Amniotic epithelial cell (primary cell): ENCODE data around the gene TGIF1.
"Not testable (repeated sequence)": the region's sequence is repeated elsewhere in the genome, so short reads cannot be mapped to it uniquely, and the experiment has no call there.

Source experiments
- DNase-seq: peaks from one replicate; pipeline ENCODE4 v3.0.0-alpha.2; 2010; ENCODE audit warnings: low read depth

The TGIF1 gene

DNA sequence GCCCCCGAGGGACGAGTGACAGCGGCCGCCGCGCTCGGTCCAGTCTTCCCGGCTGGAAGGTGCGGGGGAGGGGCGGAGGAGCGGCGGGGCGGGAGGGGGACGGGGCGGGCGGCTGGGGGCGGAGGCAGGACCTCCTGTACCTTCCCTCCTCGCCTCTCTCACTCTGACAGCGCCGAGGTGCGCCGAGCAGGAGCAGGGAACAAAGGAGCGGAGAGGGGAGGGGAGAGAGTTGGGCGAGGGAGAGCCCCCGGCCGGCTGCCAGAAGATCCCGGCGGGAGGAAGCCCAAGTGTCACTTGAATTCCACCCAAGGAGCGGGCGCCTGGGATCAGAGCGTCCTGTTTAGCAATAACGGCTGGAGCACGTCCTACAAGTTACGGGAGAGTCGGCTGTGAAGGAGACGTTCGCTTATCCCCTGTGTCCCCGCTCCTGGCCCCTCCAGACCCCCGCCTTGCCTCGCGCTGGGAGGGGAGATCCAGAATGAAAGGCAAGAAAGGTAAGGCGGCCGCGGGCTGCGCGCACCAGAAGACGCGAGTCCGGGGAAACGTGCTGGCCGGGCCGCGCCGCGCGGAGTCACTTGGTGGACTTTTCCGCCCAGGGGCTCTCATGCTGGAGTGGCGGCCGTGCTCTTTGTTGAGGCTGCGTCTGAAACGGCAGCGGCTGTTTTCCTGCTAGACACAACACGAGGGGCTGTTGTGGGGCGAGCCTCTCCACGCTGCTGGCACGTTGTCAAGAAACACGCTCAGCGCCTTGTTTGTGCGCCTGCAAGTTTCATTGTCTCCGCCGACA, at the start of gene TGIF1:
TSS of gene TGIF1 (plus strand) at position 161 of the 787 bp plus-strand sequence. CDS start at position 479, 318 bp downstream.
- DNase-seq: peak; percentile 72

DNA sequence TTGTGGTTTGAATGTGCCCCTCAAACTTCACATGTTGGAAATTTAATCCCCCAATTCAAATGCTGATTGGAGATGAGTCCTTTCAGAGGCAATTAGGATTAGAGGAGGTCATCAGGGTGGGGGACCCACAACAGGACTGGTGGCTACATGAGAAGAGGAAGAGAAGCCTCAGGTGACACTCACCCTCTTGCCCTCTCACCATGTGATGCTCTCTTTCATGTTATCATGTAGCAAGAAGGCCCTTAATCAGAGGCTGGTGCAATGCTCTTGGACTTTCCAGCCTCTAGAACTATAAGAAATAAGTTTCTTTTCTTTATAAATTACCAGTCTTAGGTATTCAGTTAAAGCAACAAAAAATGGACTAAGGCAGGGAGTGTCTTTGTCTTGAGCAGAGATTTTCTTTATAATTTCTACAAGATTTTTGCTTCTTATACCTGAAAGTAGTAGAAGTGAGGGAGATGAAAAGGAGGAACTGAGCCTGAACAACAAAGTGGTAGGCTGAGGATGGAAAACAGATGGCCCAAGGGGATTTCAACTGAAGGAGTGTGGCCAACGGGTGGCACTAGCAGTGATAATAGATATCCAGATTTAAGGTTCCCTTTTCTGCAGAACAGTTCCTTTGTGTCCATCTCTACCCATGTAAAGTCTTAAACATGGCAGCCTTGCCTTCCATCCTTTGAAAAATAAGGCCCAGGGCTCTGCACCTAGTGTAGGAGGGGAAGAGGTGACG, 49.2 kb upstream of the TGIF1 start:
- DNase-seq: no peak

DNA sequence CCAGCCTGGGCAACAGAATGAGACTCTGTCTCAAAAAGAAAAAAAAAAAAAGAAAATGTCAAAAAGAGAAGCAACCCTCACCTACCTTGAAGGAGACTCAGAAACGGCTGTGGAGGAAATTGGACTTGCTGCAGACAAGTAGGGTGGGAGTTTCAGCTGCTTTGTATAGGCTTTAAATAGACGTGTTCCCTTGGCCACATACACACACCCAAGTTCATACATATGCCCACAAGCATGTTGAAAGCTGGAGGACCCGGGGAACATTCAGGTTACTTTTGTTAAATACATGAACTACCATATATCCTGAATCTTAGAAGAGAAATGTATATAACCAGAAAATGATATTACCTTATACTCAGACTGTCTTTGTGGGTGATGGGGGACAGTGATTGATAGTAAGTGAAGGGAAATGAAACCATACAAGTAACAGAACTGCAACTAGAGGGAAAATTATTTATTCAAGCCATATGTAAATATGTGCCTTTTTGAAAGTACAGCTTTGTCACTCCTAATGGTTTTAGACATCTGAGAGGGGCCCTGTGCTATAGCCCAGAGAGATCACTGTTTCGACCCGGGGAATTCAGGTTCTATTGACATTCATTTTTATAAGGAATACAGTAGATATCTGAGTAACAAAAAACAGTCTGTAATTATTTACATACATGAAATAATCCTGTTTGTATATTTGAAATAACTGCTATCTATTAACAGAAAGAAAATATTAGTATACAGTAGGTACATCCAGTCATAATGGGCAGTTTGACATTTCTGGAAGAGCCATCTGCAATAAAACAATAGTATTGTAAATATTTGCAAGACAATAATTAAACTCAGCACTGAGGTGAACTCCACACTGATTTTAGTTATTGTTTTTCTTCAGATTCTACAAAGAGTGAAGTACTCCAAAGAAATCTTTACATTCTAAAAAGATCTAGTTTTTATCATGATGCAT, 48.0 kb upstream of the TGIF1 start:
- DNase-seq: no peak

DNA sequence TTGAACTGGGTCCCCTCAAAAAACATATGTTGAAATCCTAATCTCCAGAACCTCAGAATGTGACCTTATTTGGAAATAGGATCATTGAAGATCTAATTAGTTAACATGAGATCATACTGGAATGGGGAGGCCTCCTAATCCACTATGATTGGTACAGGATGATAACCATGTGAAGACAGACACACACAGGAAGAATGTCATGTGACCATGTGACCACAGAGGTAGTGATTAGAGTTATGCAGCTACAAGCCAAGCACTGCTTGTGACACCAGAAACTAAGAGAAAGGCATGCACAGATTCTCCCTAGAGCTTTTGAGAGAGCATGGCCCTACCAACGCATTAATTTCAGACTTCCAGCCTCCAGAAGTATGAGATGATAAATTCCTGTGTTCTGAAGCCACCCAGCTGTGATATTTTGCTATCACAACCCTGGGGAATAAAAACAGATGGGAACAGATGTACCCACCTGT, 47.0 kb upstream of the TGIF1 start:
- peak; percentile 87 for DNase-seq

DNA sequence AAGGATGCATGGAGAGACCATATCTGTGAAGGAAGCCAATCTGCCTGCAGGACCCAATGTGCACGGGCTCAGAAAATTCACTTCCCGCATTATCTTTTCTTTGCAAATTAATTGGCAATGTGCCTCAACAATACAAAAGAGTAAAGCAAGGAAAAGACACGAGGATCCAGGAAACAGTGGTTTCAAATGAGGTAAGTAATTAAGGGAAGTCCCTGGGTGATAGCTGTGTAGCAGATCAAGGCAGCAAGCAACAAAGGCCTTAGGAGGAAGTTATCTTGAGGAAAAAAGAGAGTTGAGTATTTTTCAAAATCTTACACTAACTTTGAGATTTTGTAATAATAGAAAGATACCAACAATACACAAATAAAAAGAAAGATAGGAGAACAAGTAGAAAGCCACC, 44.3 kb upstream of the TGIF1 start:
- no peak for DNase-seq

DNA sequence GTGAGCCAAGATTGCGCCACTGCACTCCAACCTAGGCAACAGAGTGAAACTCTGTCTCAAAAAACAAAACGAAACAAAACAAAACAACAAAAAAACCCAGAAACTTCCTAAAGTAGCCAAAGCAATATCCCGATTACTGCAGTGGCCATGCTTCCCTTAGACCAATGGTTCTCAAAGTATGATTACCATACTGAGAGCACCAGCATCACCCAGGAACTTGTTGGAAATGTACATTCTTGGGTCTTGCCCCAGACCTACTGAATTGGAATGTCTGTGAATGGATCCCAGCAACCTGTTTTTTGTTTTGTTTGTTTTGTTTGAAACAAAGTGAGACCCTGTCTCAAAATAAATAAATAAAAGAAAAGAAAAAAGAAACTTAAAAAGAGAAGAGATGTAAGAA, 41.9 kb upstream of the TGIF1 start:
- DNase-seq: no peak

DNA sequence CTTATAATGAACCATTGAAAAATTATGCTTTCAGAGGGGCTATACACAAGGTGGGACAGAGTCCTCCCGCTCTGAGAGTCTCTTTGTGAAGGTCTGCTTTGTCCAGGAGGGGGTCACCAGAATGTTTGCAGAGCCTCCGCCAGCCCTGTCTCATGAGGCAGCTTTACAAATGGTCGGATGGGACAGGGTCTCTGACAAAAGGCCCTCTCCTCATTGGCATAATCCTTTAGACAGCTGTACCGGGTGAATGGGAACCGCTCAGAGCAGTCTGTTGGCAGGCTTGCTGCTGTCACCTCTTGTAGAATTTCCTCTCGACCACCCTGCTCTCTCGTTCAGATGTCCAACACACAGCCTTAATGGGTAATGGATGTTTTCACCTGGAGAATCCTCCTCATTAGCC, 40.2 kb upstream of the TGIF1 start:
- no peak for DNase-seq

DNA sequence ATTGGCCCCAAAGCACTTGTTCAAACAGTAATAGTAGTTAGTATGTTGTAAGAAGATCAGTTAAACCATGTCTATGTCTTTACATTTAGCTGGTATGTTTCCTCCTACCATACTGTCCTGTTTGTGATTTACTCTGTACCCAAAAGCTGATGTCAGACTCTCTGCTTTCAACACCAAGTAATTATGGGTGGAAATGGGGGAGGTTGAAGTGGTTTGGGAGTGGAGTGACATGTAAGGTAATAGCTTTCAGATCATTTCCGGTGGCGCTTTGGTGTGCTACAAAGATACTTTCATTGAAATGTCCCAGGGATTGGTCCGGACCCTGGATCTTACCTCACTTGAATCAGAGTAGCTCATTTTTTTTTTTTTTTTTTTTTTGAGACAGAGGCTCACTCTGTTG, 39.7 kb upstream of the TGIF1 start:
- no peak for DNase-seq

DNA sequence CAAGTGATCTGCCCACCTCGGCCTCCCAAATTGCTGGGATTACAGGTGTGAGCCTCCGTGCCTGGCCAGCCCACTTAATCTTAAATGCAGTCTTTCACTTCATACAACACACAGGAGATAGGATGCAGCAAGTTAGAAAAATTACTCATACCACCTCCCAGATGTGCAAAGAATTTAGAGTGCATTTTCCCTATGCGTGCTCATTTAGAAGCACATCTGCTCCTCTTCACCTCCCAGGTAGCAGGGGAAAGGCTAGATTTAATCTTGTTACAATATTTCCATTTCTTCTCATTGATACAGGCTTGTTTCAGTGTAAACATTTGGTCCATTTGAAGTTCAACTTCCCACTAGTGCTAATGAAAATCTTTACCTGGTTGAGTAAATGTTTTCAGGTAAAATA, 39.1 kb upstream of the TGIF1 start:
- DNase-seq: not testable (repeated sequence)

DNA sequence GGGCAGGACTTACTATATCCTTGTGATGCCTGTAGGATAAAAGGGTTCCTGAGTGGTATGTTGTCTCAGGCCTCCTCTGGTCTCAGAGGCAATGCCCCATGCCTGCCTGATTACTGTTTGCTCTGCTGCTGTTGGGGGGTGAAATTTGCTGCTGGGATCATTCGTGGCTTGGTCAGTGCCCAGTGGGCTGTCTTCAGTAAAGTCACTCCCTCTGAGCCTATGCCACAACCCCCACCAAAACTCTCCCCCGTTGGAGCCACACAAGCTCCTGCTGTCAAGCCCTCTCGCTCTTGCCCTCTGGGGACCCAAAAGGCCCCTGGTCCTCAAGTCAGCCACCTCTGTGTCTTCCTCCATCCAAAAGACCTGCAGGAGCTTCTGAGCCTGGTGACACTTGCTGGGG, 38.6 kb upstream of the TGIF1 start:
- no peak for DNase-seq

DNA sequence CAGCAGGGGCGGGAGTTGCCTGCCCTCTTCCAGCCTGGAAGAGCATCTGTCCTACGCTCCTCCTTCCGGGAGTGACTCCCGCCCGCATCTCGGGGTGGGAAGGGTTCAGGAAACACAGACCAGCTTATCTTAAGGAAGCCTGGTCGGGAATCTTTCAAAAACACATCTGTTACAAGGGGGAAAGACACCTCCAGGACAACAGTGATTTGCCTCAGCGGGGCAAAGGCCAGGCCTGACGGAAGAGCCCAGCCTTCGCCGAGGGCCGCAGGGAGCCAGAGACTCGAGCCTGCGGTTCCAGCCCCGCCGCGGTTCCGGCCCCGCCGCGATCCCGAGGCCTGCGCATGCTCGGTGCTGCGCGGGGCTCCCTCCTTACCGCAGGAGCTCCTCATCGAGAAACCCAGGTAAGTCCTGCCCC, 38.1 kb upstream of the TGIF1 start:
- peak; percentile 19 for DNase-seq

DNA sequence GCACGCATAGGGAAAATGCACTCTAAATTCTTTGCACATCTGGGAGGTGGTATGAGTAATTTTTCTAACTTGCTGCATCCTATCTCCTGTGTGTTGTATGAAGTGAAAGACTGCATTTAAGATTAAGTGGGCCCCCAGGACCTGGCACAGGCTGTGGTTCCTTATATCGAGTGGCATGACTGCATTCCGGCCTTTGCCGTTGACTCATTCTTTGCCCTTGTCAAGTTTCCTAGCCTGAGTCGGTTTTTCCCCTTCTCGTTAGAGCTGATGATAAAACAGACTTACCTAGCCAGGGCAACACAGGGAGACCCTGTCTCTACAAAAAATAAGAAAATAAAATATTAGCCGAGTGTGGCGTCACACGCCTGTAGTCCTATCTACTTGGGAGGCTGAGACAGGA, 37.4 kb upstream of the TGIF1 start:
- DNase-seq: peak; percentile 76

DNA sequence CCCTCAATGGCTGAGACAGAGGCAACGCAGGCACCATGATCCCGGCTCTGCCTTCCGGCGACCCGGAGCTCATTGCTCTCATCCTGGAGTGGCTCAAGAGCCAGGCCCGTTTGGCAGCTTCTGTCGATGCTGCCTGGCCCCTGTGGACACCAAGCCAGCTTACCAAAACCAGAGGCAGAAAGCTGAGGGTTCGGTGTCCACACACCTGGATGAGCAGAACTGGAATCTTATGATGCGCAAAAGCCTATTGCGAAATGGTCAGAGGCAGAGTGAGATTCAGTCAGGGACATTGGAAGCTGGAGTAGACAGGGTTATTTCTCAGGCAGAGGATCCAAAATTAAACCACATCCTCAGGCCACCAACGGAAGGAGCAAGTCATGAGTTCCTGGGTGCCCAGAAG, 34.9 kb upstream of the TGIF1 start:
- no peak for DNase-seq

DNA sequence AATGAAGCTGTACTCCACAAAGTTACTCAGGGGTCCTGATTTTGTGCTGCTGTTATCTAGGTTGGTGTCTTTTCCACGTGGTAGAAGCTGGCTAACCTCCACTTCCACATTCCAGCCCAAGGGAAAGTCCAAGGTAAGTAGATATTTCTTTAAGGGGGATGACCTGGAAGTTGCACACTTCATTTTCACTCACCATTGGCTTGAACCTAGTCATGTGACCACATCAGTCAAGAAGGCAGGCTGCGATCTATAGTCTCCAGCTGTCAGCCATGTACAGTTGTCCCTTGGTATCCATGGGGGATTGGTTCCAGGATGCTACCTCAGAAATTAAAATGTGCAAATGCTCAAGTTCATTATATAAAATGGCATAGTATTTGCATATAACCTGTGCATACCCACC, 31.9 kb upstream of the TGIF1 start:
- DNase-seq: no peak

DNA sequence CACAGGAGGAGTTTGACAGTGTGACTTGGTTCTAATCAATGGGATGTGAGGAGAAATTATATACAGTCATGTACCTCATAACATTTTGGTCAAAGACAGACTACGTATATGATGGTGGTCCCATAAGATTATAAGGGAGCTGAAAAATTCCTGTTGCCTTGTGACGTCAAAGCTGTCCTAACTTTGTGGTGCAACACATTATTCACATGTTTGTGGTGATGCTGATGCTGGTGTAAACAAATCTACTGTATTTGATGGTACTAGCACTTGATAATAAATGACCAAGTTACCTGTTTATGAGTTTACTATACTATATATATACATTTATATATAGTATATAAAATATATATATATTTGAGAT, 29.1 kb upstream of the TGIF1 start:
- DNase-seq: no peak

DNA sequence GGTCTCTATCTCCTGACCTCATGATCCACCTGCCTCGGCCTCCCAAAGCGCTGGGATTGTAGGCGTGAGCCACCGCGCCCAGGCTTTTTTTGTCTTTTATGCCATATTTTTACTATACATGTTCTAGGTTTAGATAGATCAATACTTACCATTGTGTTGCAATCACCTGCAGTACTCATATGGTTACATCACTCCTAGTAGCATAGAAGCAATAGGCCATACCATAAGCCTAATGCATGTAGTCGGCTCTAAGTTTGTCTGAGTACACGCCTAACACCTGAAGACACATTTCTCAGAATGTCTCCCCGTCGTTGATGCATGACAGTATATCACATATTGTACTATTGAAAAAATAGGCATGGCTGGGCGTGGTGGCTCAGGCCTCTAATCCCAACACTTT, 27.1 kb upstream of the TGIF1 start:
- no peak for DNase-seq

DNA sequence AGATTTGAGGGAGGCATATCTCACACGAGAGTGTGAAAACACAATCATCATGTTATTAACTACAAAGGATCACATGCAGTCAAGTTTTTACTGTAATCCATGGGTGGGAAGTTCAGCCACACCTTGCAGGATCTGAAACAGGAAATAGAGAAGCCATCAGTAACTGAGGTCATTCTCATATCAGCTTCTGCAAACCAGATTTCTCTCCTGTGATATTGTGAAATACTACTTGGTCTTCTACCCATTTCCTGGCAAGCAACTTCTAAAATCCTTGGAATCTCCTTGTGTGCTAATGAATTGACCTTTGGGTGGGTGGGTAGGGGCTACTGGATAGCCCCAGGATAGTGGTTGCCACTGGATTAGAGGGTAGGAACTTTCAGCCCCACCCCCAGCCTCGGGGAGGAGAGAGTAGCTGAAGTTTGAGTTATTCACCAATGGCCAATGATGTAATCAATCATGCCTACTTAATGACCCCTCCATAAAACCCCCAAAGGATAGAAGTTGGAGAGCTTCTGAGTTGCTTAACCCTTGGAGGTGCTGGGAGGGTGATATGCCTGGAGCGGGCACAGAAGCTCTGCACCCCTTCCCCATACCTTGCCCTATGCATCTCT, 25.6 kb upstream of the TGIF1 start:
- peak; percentile 45 for DNase-seq

DNA sequence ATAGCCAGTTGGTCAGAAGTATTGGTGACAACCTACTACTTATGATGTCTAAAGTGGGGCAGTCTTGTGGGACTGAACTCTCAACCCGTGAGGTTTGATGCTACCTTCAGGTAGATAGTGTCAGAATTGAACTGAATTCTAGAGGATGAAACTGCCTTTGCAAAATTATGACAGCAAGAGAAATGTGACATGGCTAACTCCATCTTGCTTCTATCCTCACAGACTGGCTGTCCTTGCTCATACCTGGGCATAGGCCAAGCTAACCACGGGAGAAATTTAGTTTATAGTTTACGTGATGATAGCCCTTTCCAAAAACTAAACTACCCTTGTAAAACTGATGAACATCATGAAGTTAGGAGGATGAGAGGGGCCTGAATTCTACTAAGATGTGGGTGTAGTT, 24.9 kb upstream of the TGIF1 start:
- DNase-seq: no peak

DNA sequence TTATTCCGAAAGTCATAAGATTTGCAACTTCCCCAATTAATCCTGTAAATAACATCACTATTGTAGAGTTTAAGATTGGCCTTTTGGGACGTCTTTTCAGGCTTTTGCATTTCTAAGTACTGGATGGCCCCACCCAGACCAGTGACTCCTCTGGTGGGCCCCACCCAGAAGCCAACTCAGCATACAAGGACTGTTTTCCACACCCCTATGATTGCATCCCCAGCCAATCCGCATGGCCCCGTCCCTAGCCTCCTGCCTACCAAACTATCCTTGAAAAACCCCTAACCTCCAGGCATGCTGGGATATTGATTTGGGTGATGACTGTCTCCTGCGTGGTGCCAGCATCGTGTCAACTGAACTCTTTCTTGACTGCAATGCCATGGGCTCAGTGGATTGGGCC, 24.5 kb upstream of the TGIF1 start:
- no peak for DNase-seq

DNA sequence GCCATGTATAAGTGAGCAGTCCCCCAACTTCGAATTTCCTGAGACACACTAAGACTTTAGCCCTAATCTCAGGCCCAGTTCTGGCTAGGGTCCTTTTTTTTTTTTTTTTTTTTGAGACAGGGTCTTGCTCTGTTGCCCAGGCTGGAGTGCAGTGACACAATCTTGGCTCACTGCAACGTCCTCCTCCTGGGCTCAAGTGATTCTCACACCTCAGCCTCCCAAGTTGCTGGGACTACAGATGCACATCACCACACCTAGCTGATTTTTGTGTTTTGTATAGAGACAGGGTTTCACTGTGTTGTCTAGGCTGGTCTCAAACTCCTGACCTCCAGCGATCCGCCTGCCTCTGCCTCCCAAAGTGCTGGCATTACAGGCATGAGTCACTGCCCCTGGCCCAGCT, 23.9 kb upstream of the TGIF1 start:
- no peak for DNase-seq

DNA sequence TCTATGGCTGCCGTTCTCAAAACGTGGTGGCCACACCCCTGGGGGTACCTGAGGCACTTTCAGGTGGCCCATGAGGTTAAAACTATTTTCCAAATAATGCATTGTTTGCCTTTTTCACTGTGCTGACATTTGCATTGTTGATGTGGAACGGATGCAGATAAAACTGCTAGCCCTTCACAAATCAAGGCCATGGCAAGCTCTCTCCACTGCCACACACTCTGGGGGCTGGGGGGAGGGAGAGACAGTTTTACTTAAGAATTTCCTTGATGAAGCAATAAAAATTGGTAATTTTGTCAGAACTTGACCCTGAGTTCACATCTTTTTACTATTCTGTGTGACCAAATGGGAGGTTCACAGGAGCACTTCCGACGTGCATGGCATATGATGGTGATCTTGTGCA, 22.0 kb upstream of the TGIF1 start:
- DNase-seq: no peak

DNA sequence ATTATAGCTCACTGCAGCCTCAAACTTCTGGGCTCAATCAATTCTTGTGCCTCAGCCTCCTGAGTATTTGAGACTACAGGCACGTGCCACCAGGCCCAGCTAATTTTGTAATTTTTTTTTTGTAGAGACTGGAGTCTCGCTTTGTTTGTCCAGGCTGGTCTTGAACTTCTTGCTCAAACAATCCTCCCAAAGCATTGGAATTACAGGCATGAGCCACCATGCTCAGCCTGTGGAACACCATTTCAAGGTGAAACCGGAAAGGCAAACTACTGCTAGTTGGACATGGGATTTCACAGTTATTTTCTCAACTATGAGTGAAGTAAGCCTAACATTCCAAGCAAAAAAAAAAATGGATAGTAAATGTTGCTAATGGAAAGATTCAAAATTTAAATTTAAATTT, 20.9 kb upstream of the TGIF1 start:
- DNase-seq: no peak
